Duodenal mucosa (tissue), 2 donors: ENCODE measurements around the gene ACADSB.

Source experiments
- H3K27ac ChIP-seq: one replicate; pipeline ENCODE4 v1.7.0; 2013; ENCODE audit warnings: low read depth, low read length
- H3K27me3 ChIP-seq, 2 donors: one replicate each; pipeline ENCODE4 v1.7.0; 2013; ENCODE audit warnings: low read length in 2 of 2, control low read depth in 1 of 2; ENCODE audit not compliant: insufficient read depth in 2 of 2, control insufficient read depth in 1 of 2
- H3K36me3 ChIP-seq, 2 donors: one replicate each; pipeline ENCODE4 v1.7.0; 2013; ENCODE audit warnings: low read length in 2 of 2, control low read depth in 1 of 2; ENCODE audit not compliant: insufficient read depth in 2 of 2, control insufficient read depth in 1 of 2
- H3K4me1 ChIP-seq, 2 donors: one replicate each; pipeline ENCODE4 v1.7.0; 2013; ENCODE audit warnings: low read length in 2 of 2, control low read depth in 1 of 2; ENCODE audit not compliant: insufficient read depth in 2 of 2, control insufficient read depth in 1 of 2
- H3K4me3 ChIP-seq, 2 donors: one replicate each; pipeline ENCODE4 v1.7.0; 2013; ENCODE audit warnings: low read length in 2 of 2, low read depth in 1 of 2
- H3K9ac ChIP-seq, 2 donors: one replicate each; pipeline ENCODE4 v1.7.0; 2013; ENCODE audit warnings: low read length in 2 of 2, low read depth in 1 of 2
- H3K9me3 ChIP-seq, 2 donors: one replicate each; pipeline ENCODE4 v1.7.0; 2013; ENCODE audit warnings: low read length in 2 of 2, control low read depth in 1 of 2; ENCODE audit not compliant: control insufficient read depth in 1 of 2

The ACADSB gene

GRCh38 chr10:123034332-123034731, 25.5 kb downstream of the ACADSB start:
- no peaks in the 10 kb centered on the region for H3K27me3 ChIP-seq
- H3K4me1 ChIP-seq = peaks cover 0 to 3% of the 10 kb centered on the region in 2 donors
- no peak overlapping the region for H3K4me3 ChIP-seq
- no peak overlapping the region for H3K27ac ChIP-seq
- H3K9me3 ChIP-seq = no peaks in the 10 kb centered on the region
- H3K9ac ChIP-seq = no peak overlapping the region
- H3K36me3 ChIP-seq = peaks cover 4 to 13% of the 10 kb centered on the region in 2 donors

DNA sequence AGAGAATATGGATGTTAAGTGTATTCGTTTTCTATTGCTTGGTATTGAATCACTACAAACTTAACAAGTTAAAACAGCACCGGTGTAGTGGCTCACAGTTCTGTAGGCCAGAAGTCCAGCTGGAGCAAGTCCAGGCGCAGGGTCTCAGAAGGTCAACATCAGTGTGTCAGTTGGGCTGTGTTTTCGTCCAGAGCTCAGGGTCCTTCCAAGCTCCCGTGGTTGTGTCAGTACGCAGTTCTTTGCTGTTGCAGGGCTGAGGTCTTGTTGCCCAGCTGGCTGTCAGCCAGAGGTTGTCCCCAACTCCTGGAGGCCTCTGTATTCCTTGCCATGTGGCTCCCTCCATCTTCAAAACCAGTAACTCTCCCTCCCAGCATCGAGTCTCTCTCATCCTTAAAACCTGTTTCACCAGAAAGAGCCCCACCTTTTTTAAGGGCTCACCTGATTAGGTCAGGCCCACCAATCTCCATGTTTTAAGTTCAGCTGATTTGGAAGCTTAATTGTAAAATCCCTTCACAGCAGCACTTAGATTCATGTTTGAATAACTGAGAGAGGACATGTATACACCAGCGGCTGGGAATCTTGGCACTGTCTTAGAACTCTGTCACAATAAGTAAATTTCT, 26.8 kb downstream of the ACADSB start:
- no peak overlapping the region for H3K4me3 ChIP-seq
- no peaks in the 10 kb centered on the region for H3K9me3 ChIP-seq
- H3K27me3 ChIP-seq = no peaks in the 10 kb centered on the region
- no peak overlapping the region for H3K9ac ChIP-seq
- H3K27ac ChIP-seq = no peak overlapping the region
- peaks cover 4 to 16% of the 10 kb centered on the region in 2 donors for H3K36me3 ChIP-seq
- H3K4me1 ChIP-seq = peaks cover 0 to 7% of the 10 kb centered on the region in 2 donors

GRCh38 chr10:123038782-123039631, 30.2 kb downstream of the ACADSB start:
- Histone ChIP-seq H3K4me1 (peaks cover 0 to 7% of the 10 kb centered on the region in 2 donors), H3K27me3 (no peaks in the 10 kb centered on the region), H3K9ac (no peak overlapping the region), H3K27ac (no peak overlapping the region), H3K9me3 (no peaks in the 10 kb centered on the region), H3K36me3 (peaks cover 4 to 21% of the 10 kb centered on the region in 2 donors), H3K4me3 (no peak overlapping the region)

- Histone ChIP-seq H3K27ac (no peak overlapping the region), H3K9me3 (no peaks in the 10 kb centered on the region), H3K4me3 (no peak overlapping the region), H3K27me3 (no peaks in the 10 kb centered on the region), H3K9ac (no peak overlapping the region), H3K36me3 (peaks cover 4 to 22% of the 10 kb centered on the region in 2 donors), H3K4me1 (peaks cover 0 to 7% of the 10 kb centered on the region in 2 donors)
Observed at GRCh38 chr10:123039632-123039930, 30.8 kb downstream of the ACADSB start.

GRCh38 chr10:123042708-123043408, 34.1 kb downstream of the ACADSB start:
- Histone ChIP-seq H3K27ac (no peak overlapping the region), H3K36me3 (peaks cover 9 to 20% of the 10 kb centered on the region in 2 donors), H3K9me3 (no peaks in the 10 kb centered on the region), H3K9ac (no peak overlapping the region), H3K4me3 (no peak overlapping the region), H3K4me1 (peaks cover 0 to 7% of the 10 kb centered on the region in 2 donors), H3K27me3 (no peaks in the 10 kb centered on the region)

DNA sequence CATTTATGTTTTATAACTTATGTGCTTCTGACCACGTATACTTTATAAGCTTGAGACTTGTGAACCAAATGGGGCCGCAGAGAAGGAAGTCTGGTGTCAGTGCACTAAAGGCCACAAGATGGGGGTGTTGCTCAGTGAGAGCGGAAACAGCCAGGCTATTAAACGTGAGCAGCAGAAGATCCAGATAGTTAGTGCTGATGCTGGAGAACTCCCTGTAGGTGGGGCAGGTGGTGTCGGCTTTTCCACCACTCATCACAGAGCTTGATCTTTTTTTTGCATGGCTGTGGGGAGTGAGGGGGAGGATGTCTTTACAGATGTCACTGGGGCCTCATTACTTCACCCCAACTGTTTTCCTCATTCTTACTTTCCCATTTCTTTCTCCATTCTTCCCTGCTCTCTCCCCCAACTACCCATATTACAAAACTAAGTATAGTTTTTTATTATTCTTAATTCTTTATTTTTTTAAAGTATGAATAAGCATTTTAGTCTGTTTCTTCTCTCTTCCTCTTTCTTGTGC, 34.7 kb downstream of the ACADSB start:
- Histone ChIP-seq H3K27me3 (no peaks in the 10 kb centered on the region), H3K4me1 (peaks cover 0 to 7% of the 10 kb centered on the region in 2 donors), H3K27ac (no peak overlapping the region), H3K4me3 (no peak overlapping the region), H3K9me3 (no peaks in the 10 kb centered on the region), H3K36me3 (peaks cover 14 to 21% of the 10 kb centered on the region in 2 donors), H3K9ac (no peak overlapping the region)

DNA sequence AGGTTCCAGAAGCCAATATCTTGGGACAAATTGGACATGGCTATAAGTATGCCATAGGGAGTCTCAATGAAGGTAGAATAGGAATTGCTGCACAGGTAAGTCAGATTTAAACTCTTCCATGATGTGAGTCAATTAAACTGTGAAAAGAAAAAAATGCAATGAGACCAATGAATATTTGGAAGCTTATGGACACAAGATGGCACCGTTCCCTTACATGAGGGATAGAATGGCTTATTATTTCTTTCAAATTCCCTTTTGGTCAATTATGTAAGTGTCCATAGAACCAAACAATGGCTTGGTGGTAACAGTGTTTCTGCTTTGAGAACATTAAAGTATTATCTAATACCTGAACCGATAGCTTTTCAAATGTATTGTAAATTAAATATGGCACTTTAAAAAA, 35.6 kb downstream of the ACADSB start:
- Histone ChIP-seq H3K27ac (no peak overlapping the region), H3K4me1 (peaks cover 0 to 3% of the 10 kb centered on the region in 2 donors), H3K9ac (no peak overlapping the region), H3K9me3 (no peaks in the 10 kb centered on the region), H3K36me3 (peaks cover 14 to 25% of the 10 kb centered on the region in 2 donors), H3K4me3 (no peak overlapping the region), H3K27me3 (no peaks in the 10 kb centered on the region)

DNA sequence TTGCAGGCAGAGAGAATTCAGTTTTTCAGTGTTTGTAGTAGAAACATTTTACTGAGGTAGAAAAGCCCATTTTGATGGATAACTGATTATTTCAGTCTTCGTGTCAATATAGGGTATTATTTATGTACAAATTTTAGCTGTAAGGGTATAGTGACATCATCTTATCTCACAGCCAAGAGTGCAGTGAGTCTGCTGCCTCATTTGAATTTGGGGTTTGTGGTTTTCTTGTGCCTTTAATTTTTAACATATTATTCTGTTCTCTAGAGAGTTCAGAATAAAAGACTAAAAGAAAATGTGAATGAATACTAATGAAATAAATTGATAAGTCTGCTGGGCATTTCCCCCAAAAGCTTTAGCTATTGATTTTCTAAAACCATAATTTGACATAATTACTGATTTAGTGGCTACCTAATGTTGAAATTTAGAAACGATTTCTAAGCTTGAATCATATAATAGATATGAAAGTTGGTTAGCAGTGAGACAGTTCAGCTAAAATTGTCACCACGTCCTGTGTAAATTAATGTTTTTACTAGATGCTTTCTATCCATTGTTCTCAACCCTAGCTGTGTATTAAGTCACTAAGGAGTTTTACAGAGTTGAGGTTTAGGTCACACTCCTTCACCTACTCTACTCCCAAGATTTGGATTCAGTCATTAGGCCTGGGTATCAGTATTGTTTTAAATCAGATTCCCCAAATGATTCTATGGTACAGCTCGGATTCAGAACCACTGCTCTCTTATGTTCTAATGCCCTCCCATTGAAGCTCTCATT, 37.3 kb downstream of the ACADSB start:
- Histone ChIP-seq H3K4me1 (no peaks in the 10 kb centered on the region), H3K9me3 (no peaks in the 10 kb centered on the region), H3K27ac (no peak overlapping the region), H3K9ac (no peak overlapping the region), H3K36me3 (peaks cover 17 to 26% of the 10 kb centered on the region in 2 donors), H3K4me3 (no peak overlapping the region), H3K27me3 (no peaks in the 10 kb centered on the region)

DNA sequence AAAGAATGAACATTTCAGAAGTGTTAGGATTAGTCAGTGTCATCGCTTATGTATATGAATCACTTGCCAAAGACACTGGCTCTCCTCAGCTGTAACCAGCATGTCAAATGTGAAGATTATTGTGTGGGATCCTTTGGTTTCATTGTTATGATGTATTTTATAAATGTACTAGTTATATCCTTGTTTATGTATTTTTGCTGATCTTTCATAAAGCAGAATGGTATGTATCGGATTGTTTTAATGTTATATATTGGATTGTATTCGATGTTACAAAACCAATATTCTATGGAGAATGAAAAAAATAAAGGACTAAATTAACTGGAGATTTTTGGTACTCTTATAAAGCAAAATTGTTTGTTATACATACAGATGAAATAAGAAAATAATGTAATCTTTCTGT, 49.2 kb downstream of the ACADSB start:
- Histone ChIP-seq H3K36me3 (peaks cover 0 to 7% of the 10 kb centered on the region in 2 donors), H3K4me1 (no peaks in the 10 kb centered on the region), H3K27me3 (peaks cover 0 to 2% of the 10 kb centered on the region in 2 donors), H3K9ac (no peak overlapping the region), H3K27ac (no peak overlapping the region), H3K9me3 (no peaks in the 10 kb centered on the region), H3K4me3 (no peak overlapping the region)
